HG02870 (cell line): ENCODE results near the gene WDR41.
"Not testable (repeated sequence)": the region's sequence is repeated elsewhere in the genome, so short reads cannot be mapped to it uniquely, and the experiment has no call there.

ENCODE experiments used
- ATAC-seq: cut with Tn5 transposase; IDR thresholded peaks from one replicate; pipeline ENCODE4 v1.9.1; 2021; ENCODE audit warnings: mild to moderate bottlenecking, moderate library complexity; ENCODE audit not compliant: unreplicated experiment

Gene WDR41

DNA sequence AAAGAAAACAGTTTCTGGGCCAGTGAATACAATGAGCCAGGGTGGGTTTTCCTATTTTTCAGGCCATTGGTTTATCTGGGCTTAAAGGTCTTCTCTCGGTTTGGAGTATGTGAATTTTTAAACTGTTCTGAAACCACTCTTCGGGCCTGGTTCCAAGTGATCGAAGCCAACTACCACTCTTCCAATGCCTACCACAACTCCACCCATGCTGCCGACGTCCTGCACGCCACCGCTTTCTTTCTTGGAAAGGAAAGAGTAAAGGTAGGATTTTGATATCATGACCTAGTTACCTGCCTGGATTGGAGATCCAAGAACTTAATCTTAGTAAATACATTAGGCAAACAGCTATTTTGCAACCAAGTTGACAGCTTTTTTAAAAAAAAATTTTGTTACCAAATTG is 79.1 kb downstream of the WDR41 start:
- no peak for ATAC-seq

DNA sequence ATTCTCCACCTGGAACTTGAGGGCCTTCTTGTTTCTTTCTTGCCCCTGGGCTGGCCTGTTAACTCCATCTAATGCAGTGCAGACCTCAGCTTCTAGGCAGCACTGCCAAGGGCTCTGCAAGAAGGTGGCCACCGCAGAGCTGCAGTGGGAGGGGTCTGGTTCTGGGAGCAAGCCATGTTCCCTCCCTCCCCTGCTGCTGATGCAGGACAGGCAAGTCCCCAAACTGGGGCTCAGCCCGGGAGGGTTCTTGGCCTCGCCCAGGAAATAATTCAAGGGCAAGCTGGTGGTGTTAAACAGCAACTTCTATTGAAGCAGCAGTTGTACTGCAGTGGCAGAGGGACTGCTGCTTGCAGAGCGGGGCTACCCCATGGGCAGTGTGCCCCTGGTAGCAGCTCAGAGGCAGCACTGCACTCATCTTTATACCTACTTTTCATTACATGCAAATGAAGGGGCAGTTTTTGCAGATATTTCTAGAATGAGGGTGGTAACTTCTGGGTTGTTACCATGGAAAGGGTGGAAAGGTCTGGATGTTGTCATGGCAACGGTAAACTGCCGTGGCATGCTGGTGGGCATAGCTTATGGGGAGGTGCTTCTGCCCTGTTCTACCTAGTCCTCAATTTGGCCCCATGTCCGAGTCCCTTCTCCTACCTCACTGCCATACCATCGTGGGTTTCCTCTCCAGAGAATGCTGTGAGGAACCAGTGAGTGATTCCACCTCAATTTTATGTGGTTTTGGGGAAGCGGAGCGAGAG is 82.1 kb downstream of the WDR41 start:
- ATAC-seq = no peak

DNA sequence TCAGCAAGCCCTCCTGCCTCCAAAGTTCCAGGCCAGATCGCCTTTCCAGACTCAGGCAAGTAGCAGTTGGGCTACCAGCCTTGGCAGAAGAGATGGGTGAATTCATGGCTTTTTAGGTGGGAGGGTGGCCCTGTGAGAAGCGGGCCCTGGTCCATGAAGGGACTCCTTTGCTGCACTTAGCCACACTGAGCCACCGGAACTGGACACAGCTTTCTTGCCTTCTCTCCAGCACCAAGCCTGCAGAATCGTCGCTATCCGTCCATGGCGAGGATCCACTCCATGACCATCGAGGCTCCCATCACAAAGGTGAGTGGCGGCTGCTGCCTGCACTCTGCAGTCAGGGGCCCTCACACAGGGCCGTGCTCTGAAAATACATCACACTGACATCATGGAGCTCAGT is 85.0 kb downstream of the WDR41 start:
- no peak for ATAC-seq

DNA sequence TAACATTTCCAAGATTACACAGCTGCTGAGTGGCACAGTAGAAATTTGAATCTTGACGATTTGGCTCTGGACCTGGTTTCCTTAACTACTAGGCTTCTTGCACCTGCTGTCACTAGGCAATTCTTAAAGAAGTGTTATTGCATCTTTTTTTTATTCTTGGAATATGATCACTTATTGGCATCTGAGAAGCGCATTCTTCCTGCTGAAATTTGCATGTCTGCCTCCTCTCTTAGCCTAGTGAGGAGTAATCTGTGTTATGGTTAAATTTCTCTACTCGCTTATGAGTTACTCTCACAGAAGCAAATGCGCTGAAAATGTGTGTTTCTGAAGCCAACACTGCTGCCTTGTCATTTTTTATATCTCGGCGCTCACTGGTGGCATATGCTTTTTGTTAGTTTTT is 89.3 kb downstream of the WDR41 start:
- no peak for ATAC-seq

DNA sequence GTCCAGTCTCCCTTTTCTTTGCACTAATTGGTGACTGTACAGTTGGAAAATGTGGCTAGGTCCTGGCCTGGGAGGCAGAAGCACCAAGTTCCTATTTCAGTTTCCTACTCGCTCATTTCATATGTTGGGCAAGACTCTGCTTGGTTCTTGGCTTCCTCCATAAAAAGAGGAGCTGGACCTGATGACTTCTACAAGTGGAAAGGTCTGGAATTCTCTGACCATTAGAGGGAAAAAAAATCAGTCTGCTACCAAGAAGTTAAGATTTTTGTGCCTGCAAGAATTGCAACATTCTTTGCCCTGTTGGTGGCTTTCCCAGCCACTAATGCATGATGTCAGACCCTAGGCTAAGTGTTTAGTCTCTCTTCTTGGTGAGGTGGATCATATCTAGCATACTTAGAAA is 91.5 kb downstream of the WDR41 start:
- no peak for ATAC-seq

DNA sequence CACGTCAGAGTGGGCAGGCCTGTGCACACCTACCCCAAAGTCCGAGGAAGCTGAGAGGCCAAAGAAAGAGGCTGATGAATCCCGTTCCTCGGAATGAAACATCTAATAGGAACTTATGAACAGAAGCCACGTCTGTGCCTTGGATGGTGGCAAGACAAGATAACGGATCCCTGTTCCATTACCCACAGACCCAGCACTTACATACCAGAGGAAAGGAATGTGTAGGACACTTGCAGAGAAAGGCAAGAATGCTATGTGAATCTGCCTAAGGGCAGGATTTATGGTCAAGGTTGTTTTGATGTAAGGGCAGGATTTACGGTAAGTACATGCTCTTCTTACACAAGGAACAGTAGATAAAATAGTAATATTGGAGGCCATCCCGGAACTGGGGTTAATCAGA is 93.2 kb downstream of the WDR41 start:
- ATAC-seq = no peak

DNA sequence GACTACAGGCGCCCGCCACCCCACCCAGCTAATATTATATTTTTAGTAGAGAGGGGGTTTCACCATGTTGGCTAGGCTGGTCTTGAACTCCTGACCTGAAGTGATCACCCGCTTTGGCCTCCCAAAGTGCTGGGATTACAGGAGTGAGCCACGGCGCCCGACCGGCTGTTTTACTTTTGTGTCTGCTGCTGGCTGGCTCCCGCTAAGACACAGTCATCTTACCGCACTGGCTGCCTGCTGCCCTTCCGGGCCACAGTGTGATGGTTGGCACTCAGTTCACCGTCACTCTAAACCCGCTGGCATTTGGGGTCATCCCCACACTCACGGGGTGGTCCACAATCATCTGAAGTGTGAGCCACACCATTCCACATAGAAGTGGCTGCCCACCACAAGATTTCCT is 93.7 kb downstream of the WDR41 start:
- no peak for ATAC-seq

DNA sequence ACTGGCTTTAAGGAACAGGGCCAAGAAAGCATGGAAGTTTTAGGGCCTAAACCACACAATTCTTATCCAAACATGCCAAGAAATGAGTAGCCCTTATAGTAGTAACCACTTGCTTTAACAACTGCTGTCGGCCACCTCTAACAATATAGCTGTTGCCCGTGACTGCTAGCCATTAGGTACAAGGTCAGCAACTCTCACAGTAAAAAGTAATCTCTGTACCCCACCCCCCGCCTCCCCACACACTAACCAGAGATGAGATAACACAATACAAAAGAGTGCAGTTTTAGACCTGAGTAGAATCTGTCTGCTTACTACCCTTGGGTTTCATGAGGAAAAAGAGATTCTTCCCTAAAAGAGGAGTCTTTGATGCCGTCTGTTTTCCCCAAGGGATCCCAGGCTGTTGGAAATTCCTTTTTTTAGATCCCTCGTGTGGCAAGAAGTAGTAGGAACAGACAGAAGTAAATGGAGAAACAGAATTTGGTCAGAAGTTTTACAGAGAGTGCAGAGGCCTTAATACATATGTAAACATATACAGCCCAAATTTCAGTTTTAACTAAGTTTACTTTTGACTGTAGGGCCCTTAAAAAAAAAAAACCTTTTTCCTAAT is 94.3 kb downstream of the WDR41 start:
- ATAC-seq = no peak

DNA sequence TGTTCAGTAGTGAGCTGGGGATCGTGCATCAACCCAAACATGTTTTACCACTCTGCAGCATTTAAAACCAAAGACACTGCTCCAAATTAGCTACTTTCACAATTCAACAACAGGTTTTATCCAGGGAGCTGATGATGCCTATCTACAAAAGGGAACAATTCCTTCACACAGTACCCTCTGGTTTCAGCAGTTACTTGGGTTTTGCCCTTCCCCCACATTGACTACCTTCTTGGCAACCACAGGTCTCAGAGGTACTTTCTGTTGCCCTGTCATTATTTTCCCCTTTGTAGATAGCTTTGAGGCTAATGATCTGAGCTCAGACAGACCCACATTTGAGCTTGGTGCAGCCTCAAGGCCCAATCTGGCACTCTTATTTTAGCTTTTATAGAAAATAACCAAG is 96.1 kb downstream of the WDR41 start:
- ATAC-seq = no peak

DNA sequence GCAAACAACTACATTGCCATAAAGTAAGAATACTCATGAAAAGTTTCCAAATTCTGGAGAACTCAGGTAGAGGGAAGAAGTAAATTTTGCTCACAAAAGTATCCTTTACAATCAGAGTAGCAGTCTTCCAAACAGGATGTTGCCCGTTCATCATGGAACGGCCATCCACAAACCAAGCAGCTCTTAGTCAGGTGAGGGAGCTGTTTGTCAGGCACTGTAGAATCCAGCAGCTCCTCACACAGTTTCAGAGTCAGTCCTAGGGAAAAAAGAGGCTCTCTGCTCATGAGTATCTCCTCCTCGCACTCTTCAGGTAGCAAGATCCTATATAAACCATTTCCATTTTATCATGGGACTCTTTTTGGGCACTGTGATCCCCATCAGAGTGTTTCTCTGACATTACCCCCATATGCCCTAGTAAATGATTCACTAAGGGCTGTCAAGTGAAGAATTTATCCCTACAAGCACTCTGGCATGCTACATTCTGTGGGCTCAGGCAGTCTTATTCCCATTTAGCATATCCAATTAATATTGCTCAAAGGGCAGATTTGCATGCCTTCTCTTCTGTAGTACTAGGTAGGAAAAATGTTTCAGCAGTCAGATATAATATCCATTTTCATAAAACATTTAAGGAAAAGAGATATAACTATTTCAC is 97.9 kb downstream of the WDR41 start:
- ATAC-seq = no peak

DNA sequence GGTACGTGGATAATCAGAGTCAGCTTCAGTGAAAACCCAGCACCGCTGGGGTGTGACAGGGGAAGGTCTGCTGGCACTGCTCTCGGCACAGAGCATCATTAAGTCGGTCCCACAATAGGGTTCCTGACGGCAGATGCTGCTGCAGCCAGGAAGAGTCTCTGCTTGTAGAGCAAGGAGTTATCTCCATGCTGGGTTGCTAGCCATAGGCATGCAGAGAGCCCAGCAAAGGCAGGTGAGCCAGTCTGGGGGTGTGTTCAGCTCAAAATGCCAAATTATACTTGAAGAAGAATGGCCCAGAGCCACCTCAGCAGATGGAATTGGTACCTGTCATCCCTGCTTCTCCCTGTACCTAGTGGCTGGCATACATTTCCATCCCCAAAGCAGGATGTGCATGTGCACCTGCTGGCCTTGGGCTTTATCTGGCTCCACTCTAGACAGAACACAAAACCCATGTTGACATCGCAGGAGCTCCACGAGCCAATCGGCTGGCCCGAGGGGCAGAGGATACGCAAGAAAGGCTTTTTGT is 100.8 kb downstream of the WDR41 start:
- no peak for ATAC-seq

DNA sequence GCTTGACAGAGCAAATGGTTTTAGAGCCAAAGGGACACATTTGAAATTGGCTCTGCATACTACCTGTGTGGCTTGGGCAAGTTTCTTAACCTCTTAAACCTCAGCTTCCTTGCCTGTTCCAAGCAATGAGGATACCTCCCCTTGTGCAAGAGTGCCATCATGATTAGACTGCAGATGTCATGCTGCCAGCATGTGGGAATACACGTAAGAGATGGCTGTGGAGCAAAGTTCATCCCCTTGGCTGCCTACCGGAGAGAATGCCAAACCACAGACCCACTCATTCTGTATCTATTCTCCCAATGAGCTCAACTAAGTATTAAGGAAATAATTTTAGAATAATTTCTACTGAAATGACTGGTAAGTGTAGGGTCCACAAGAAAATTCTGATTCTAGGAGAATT is 101.3 kb downstream of the WDR41 start:
- no peak for ATAC-seq

DNA sequence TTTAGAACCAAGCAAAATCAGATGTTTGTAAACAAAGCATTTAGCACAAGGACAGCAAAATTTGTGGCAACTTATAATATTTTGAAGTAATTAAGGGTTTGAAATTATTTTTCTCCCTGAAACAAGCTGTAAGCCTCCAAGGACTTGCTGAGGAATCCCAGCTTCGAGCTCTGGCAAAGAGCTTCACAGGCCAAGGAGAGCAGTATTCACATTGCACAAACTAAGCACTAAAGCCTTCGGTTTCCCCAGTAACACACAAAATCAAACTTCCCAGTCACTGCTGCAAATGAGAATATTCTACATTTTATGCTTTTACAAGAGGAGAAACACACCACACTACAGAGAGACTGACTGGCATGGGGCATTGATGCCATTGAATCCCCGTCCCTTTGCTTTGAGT is 101.9 kb downstream of the WDR41 start:
- no peak for ATAC-seq

DNA sequence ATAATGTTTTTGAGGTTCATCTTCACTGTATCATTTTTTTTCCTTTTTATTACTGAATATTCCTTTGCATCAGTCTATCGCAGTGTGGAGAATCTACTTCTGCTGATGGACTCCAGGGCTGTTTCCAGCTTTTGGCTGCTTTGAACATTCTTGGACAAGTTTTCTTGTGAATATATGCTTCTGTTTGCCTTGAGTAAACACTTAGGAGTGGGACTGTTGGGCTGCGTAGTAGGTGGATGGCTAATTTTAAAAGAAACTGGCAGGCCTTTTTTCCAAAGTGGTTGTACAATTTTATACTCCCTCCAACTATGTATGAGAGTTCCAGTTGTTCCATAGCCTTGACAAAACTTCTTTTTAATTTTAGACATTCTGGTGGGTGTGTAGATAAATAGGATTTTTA is 102.4 kb downstream of the WDR41 start:
- no peak for ATAC-seq

DNA sequence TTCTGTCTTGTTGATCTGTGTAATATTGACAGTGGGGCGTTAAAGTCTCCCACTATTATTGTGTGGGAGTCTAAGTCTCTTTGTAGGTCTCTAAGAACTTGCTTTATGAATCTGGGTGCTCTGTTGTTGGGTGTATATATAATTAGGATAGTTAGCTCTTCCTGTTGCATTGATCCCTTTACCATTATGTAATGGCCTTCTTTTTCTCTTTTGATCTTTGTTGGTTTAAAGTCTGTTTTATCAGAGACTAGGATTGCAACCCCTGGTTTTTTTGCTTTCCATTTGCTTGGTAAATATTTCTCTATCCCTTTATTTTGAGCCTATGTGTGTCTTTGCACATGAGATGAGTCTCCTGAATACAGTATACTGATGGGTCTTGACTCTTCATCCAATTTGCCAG is 105.8 kb downstream of the WDR41 start:
- ATAC-seq = not testable (repeated sequence)

DNA sequence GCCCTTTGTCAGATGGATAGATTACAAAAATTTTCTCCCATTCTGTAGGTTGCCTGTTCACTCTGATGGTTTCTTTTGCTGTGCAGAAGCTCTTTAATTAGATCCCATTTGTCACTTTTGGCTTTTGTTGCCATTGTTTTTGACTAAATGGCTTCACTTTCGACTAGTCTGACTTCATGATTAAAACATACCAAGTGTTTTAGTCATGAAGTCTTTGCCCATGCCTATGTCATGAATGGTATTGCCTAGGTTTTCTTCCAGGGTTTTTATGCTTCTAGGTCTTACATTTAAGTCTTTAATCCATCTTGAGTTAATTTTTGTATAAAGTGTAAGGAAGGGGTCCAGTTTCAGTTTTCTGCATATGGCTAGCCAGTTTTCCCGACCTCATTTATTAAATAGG is 108.8 kb downstream of the WDR41 start:
- not testable (repeated sequence) for ATAC-seq
